MM.1S (cell line): ENCODE data around the gene CHST2.

Experiments used
- EZH2 ChIP-seq: fragments of 300-600 bp; sonication (generic); optimal IDR thresholded peaks from 2 replicates; pipeline ENCODE3; 2017; ENCODE audit warnings: low read depth, mild to moderate bottlenecking, antibody characterized with exemption, low read length, mixed read lengths
- TF ChIP-seq, protein P1 (sequence below): fragments of 300-600 bp; sonication (generic); IDR thresholded peaks from 2 replicates; pipeline ENCODE4 v1.5.1; 2016; ENCODE audit warnings: antibody characterized with exemption, low read length, mixed read lengths

GRCh38 chr3:143100451-143100850 is 19.1 kb upstream of the CHST2 start:
- TF ChIP-seq, protein P1, sequence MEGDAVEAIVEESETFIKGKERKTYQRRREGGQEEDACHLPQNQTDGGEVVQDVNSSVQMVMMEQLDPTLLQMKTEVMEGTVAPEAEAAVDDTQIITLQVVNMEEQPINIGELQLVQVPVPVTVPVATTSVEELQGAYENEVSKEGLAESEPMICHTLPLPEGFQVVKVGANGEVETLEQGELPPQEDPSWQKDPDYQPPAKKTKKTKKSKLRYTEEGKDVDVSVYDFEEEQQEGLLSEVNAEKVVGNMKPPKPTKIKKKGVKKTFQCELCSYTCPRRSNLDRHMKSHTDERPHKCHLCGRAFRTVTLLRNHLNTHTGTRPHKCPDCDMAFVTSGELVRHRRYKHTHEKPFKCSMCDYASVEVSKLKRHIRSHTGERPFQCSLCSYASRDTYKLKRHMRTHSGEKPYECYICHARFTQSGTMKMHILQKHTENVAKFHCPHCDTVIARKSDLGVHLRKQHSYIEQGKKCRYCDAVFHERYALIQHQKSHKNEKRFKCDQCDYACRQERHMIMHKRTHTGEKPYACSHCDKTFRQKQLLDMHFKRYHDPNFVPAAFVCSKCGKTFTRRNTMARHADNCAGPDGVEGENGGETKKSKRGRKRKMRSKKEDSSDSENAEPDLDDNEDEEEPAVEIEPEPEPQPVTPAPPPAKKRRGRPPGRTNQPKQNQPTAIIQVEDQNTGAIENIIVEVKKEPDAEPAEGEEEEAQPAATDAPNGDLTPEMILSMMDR = no peak
- TF ChIP-seq EZH2 = no peak
